GM23248 (cell line): ENCODE results near the gene LRFN3. TPM values are rescaled to one million over a fixed set of nuclear protein-coding genes. Genes with fewer than 3 reads are reported as not detected.
A peak's percentile ranks its signal among the peaks of the same experiment; 100 is the strongest.

Experiments used
- DNase-seq: peaks from one replicate; pipeline ENCODE4 v3.0.0-alpha.2; 2015
- H2AFZ ChIP-seq: fragments of 200-600 bp; sonication (generic); 2 replicates; pipeline ENCODE4 v1.6.1; 2016; ENCODE audit warnings: antibody characterized with exemption
- H3F3A ChIP-seq: fragments of 200-600 bp; sonication (generic); 2 replicates; pipeline ENCODE4 v1.6.1; 2016; ENCODE audit warnings: mild to moderate bottlenecking, antibody characterized with exemption, mixed run types; ENCODE audit not compliant: insufficient read depth
- H3K27ac ChIP-seq: fragments of 200-600 bp; sonication (generic); 2 replicates; pipeline ENCODE4 v1.5.1; 2016; ENCODE audit warnings: mild to moderate bottlenecking
- H3K27me3 ChIP-seq: fragments of 200-600 bp; sonication (generic); replicated peaks from 2 replicates; pipeline ENCODE4 v1.6.1; 2016; ENCODE audit warnings: mild to moderate bottlenecking; ENCODE audit not compliant: insufficient read depth
- H3K36me3 ChIP-seq: fragments of 200-600 bp; sonication (generic); 2 replicates; pipeline ENCODE4 v1.6.1; 2016; ENCODE audit warnings: low read depth, mild to moderate bottlenecking
- H3K4me1 ChIP-seq: fragments of 200-600 bp; sonication (generic); 2 replicates; pipeline ENCODE4 v1.6.1; 2016; ENCODE audit warnings: mild to moderate bottlenecking; ENCODE audit not compliant: insufficient read depth
- H3K4me2 ChIP-seq: fragments of 200-600 bp; sonication (generic); one replicate; pipeline ENCODE4 v1.6.1; 2016; ENCODE audit warnings: mild to moderate bottlenecking; ENCODE audit not compliant: unreplicated experiment
- H3K4me3 ChIP-seq: fragments of 200-600 bp; sonication (generic); 2 replicates; pipeline ENCODE4 v1.5.1; 2016; ENCODE audit warnings: mild to moderate bottlenecking
- H3K79me2 ChIP-seq: fragments of 200-600 bp; sonication (generic); 2 replicates; pipeline ENCODE4 v1.6.1; 2016; ENCODE audit warnings: mild to moderate bottlenecking; ENCODE audit not compliant: insufficient read depth
- H3K9ac ChIP-seq: fragments of 200-600 bp; sonication (generic); 2 replicates; pipeline ENCODE4 v1.6.1; 2016; ENCODE audit warnings: mild to moderate bottlenecking
- H3K9me2 ChIP-seq: fragments of 200-600 bp; sonication (generic); 2 replicates; pipeline ENCODE4 v1.6.1; 2016; ENCODE audit warnings: mixed run types, mild to moderate bottlenecking, moderate library complexity; ENCODE audit not compliant: insufficient read depth
- H3K9me3 ChIP-seq: fragments of 200-600 bp; sonication (generic); one replicate; pipeline ENCODE4 v1.6.1; 2017; ENCODE audit warnings: low read depth
- H4K20me1 ChIP-seq: fragments of 200-600 bp; sonication (generic); 2 replicates; pipeline ENCODE4 v1.6.0; 2016; ENCODE audit not compliant: insufficient read depth
- EZH2 ChIP-seq: fragments of 200-600 bp; sonication (generic); IDR thresholded peaks from 2 replicates; pipeline ENCODE4 v1.6.1; 2018; ENCODE audit warnings: antibody characterized with exemption, mild to moderate bottlenecking; ENCODE audit not compliant: insufficient read depth, poor library complexity, severe bottlenecking
- EZH2phosphoT487 ChIP-seq: fragments of 200-600 bp; sonication (generic); IDR thresholded peaks from 2 replicates; pipeline ENCODE4 v1.6.1; 2018; ENCODE audit warnings: antibody characterized with exemption, moderate library complexity, mild to moderate bottlenecking, low read depth; ENCODE audit not compliant: insufficient read depth
- WGBS, 2 experiments: methylation state at CpG; one replicate each; pipeline ENCODE4 v1.1.6; 2015 to 2017; ENCODE audit warnings: low lambda C conversion rate in 2 of 2, low coverage in 1 of 2; ENCODE audit errors: missing lambda C conversion rate in 2 of 2; 5-methylcytosine and 5-hydroxymethylcytosine counted together
- in situ Hi-C: fragments of 300-500 bp; cut with MboI; formaldehyde crosslinking; loops from 2 replicates; pipeline ENCODE4 v1.15.0; 2020
- polyA plus RNA-seq: library from polyadenylated mRNA; unstranded; fragments of >200 nt; fragmentation: Nextera tagmentation; extraction: Ambion mirVana; gene quantifications from 2 replicates; pipeline ENCODE4 v1.2.1, GENCODE V29; 2016
- total RNA-seq: library from RNA; depleted of rRNA; stranded (reverse); fragments of >200 nt; shearing (Covaris generic); gene quantifications from 2 replicates; pipeline ENCODE4 v1.2.3, GENCODE V29; 2014

The LRFN3 gene
- total and polyA plus RNA-seq, 2 experiments from 2014 or later = 7.5 to 9.4 TPM

GRCh38 chr19:35936738-35937268, 629 bp downstream of the LRFN3 start:
- Histone ChIP-seq H3K27me3 (no peaks in the 10 kb centered on the region), H3K79me2 (no peaks in the 10 kb centered on the region), H3K4me2 (peak overlapping the region; percentile 98), H3K9me2 (no peaks in the 10 kb centered on the region), H3K36me3 (no peaks in the 10 kb centered on the region), H3K4me3 (peak overlapping the region; percentile 89), H3K9me3 (no peaks in the 10 kb centered on the region), H3K9ac (peak overlapping the region; percentile 82), H2AFZ (peak overlapping the region; percentile 85), H3K4me1 (peaks cover 15% of the 10 kb centered on the region), H3K27ac (no peak overlapping the region), H3F3A (no peaks in the 10 kb centered on the region), H4K20me1 (no peaks in the 10 kb centered on the region)
- DNase-seq = peak; percentile 13
- in situ Hi-C loops = no loop called here
- 17% methylated on average over 11 of the region's 11 CpGs for WGBS, 2 experiments
- TF ChIP-seq EZH2phosphoT487 (no peak), EZH2 (no peak)

- H3K79me2 ChIP-seq = no peaks in the 10 kb centered on the region
- no peaks in the 10 kb centered on the region for H3K9me2 ChIP-seq
- H3K36me3 ChIP-seq = no peaks in the 10 kb centered on the region
- H2AFZ ChIP-seq = no peak overlapping the region
- no peaks in the 10 kb centered on the region for H3F3A ChIP-seq
- H3K9me3 ChIP-seq = no peaks in the 10 kb centered on the region
- H3K27ac ChIP-seq = no peak overlapping the region
- H3K4me3 ChIP-seq = peak overlapping the region; percentile 89
- no peaks in the 10 kb centered on the region for H4K20me1 ChIP-seq
- peak overlapping the region; percentile 82 for H3K9ac ChIP-seq
- peaks cover 15% of the 10 kb centered on the region for H3K4me1 ChIP-seq
- 46 to 50% methylated on average over 14 of the region's 14 CpGs for WGBS, 2 experiments
- in situ Hi-C loops = no loop called here
- DNase-seq = peak; percentile 18
- peak overlapping the region; percentile 98 for H3K4me2 ChIP-seq
- H3K27me3 ChIP-seq = no peaks in the 10 kb centered on the region
- TF ChIP-seq EZH2phosphoT487 (no peak), EZH2 (no peak)
These were observed 1.4 kb downstream of the LRFN3 start for GRCh38 chr19:35937345-35938281.

GRCh38 chr19:35938282-35939224, 2.4 kb downstream of the LRFN3 start:
- no peaks in the 10 kb centered on the region for H3K36me3 ChIP-seq
- no peaks in the 10 kb centered on the region for H3K9me2 ChIP-seq
- peak overlapping the region; percentile 98 for H3K4me2 ChIP-seq
- no peak overlapping the region for H3K27ac ChIP-seq
- H3K79me2 ChIP-seq = no peaks in the 10 kb centered on the region
- no peak overlapping the region for H3K9ac ChIP-seq
- no peak overlapping the region for H2AFZ ChIP-seq
- WGBS, 2 experiments = 74 to 79% methylated on average over 13 of the region's 13 CpGs
- TF ChIP-seq EZH2phosphoT487 (no peak), EZH2 (no peak)
- no peaks in the 10 kb centered on the region for H3F3A ChIP-seq
- peaks cover 15% of the 10 kb centered on the region for H3K4me1 ChIP-seq
- DNase-seq = no peak
- no peaks in the 10 kb centered on the region for H4K20me1 ChIP-seq
- no peaks in the 10 kb centered on the region for H3K9me3 ChIP-seq
- H3K27me3 ChIP-seq = no peaks in the 10 kb centered on the region
- in situ Hi-C loops = no loop called here
- peak overlapping the region; percentile 89 for H3K4me3 ChIP-seq

- Histone ChIP-seq H4K20me1 (no peaks in the 10 kb centered on the region), H3K9ac (no peak overlapping the region), H2AFZ (no peak overlapping the region), H3K4me3 (no peak overlapping the region), H3F3A (no peaks in the 10 kb centered on the region), H3K79me2 (no peaks in the 10 kb centered on the region), H3K36me3 (no peaks in the 10 kb centered on the region), H3K9me3 (no peaks in the 10 kb centered on the region), H3K4me1 (peaks cover 15% of the 10 kb centered on the region), H3K4me2 (no peak overlapping the region), H3K27me3 (no peaks in the 10 kb centered on the region), H3K9me2 (no peaks in the 10 kb centered on the region), H3K27ac (no peak overlapping the region)
- 87% methylated on average over 34 to 55 of the region's 55 CpGs for WGBS, 2 experiments
- DNase-seq = no peak
- in situ Hi-C loops = no loop called here
- no peak for TF ChIP-seq EZH2
- TF ChIP-seq EZH2phosphoT487 = no peak
These were observed 3.3 kb downstream of the LRFN3 start for GRCh38 chr19:35939307-35940077.
